Measurements from ENCODE around the gene CNTN4.

- TF ChIP-seq POLR2A (IDR thresholded peaks at IDR 0.05; ENCODE audit: low read depth, low read length) (no peak), POLR2AphosphoS5 (IDR thresholded peaks at IDR 0.05; ENCODE audit: insufficient read depth, low read depth, low read length) (no peak), CTCF (IDR thresholded peaks at IDR 0.05; ENCODE audit: extremely low read depth in 1 of 2, insufficient read depth in 1 of 2, low read depth in 1 of 2, low read length in 2 of 2) (no peak), JUN (IDR thresholded peaks at IDR 0.05; ENCODE audit: borderline replicate concordance, insufficient read depth, insufficient read length, low read depth) (no peak), MAX (IDR thresholded peaks at IDR 0.05; ENCODE audit: insufficient read depth, insufficient read length) (no peak), GATA2 (IDR thresholded peaks at IDR 0.05; ENCODE audit: insufficient read depth, insufficient read length, low read depth, low read length) (no peak), FOS (IDR thresholded peaks at IDR 0.05; ENCODE audit: borderline replicate concordance, insufficient read depth, low read length) (no peak)
Observed at GRCh38 chr3:2657971-2658370, 559.3 kb downstream of the CNTN4 start.

Data from endothelial cell of umbilical vein (primary cell).